Ectodermal cell (in vitro differentiated cells): ENCODE measurements around the gene C5AR2.

Experiments used
- H3K27ac ChIP-seq: 2 replicates; pipeline ENCODE4 v1.7.0; 2013; ENCODE audit warnings: mild to moderate bottlenecking, low read depth, low read length; ENCODE audit not compliant: insufficient read depth, poor library complexity, severe bottlenecking
- H3K27me3 ChIP-seq: 2 replicates; pipeline ENCODE4 v1.7.0; 2013; ENCODE audit warnings: mild to moderate bottlenecking, low read length; ENCODE audit not compliant: insufficient read depth, control insufficient read depth, poor library complexity, severe bottlenecking
- H3K36me3 ChIP-seq: one replicate; pipeline ENCODE4 v1.7.0; 2013; ENCODE audit warnings: low read length; ENCODE audit not compliant: control insufficient read depth, insufficient read depth
- H3K4me1 ChIP-seq: one replicate; pipeline ENCODE4 v1.7.0; 2013; ENCODE audit warnings: low read length; ENCODE audit not compliant: control insufficient read depth, insufficient read depth
- H3K4me3 ChIP-seq: 2 replicates; pipeline ENCODE4 v1.7.0; 2013; ENCODE audit warnings: low read depth, low read length, control low read depth; ENCODE audit not compliant: insufficient read depth
- H3K9me3 ChIP-seq: 2 replicates; pipeline ENCODE4 v1.7.0; 2013; ENCODE audit warnings: mild to moderate bottlenecking, low read length, moderate library complexity; ENCODE audit not compliant: control insufficient read depth
- WGBS, 2 experiments: methylation state at CpG; one replicate each; pipeline ENCODE4 v1.1.7; 2013; ENCODE audit warnings: missing lambda C conversion rate in 2 of 2; 5-methylcytosine and 5-hydroxymethylcytosine counted together

Gene C5AR2

GRCh38 chr19:47374876-47375693 lies 43.1 kb downstream of the C5AR2 start:
- Histone ChIP-seq H3K36me3 (peaks cover 44% of the 10 kb centered on the region), H3K4me3 (no peak overlapping the region), H3K9me3 (no peaks in the 10 kb centered on the region), H3K27ac (no peak overlapping the region), H3K4me1 (no peaks in the 10 kb centered on the region), H3K27me3 (no peaks in the 10 kb centered on the region)
- WGBS, 2 experiments = 94 to 95% methylated on average over 30 of the region's 30 CpGs

GRCh38 chr19:47375694-47376588 lies 44.0 kb downstream of the C5AR2 start:
- Histone ChIP-seq H3K9me3 (no peaks in the 10 kb centered on the region), H3K27ac (no peak overlapping the region), H3K4me3 (no peak overlapping the region), H3K36me3 (peaks cover 45% of the 10 kb centered on the region), H3K27me3 (no peaks in the 10 kb centered on the region), H3K4me1 (no peaks in the 10 kb centered on the region)
- 96% methylated on average over 30 of the region's 30 CpGs for WGBS, 2 experiments

GRCh38 chr19:47376589-47377144 lies 44.7 kb downstream of the C5AR2 start:
- Histone ChIP-seq H3K27ac (no peak overlapping the region), H3K36me3 (peaks cover 52% of the 10 kb centered on the region), H3K4me1 (no peaks in the 10 kb centered on the region), H3K4me3 (no peak overlapping the region), H3K27me3 (no peaks in the 10 kb centered on the region), H3K9me3 (no peaks in the 10 kb centered on the region)
- WGBS, 2 experiments = 93 to 94% methylated on average over 16 of the region's 16 CpGs

- Histone ChIP-seq H3K4me3 (no peak overlapping the region), H3K36me3 (peaks cover 57% of the 10 kb centered on the region), H3K27ac (no peak overlapping the region), H3K27me3 (no peaks in the 10 kb centered on the region), H3K4me1 (no peaks in the 10 kb centered on the region), H3K9me3 (no peaks in the 10 kb centered on the region)
- WGBS, 2 experiments = 96 to 97% methylated on average over 16 of the region's 16 CpGs
These were observed 45.3 kb downstream of the C5AR2 start for GRCh38 chr19:47377208-47377701.

- H3K4me1 ChIP-seq = no peaks in the 10 kb centered on the region
- H3K27me3 ChIP-seq = no peaks in the 10 kb centered on the region
- H3K36me3 ChIP-seq = peaks cover 56% of the 10 kb centered on the region
- no peak overlapping the region for H3K4me3 ChIP-seq
- H3K27ac ChIP-seq = no peak overlapping the region
- no peaks in the 10 kb centered on the region for H3K9me3 ChIP-seq
- WGBS, 2 experiments = 92 to 94% methylated on average over 12 of the region's 12 CpGs
These were observed 45.8 kb downstream of the C5AR2 start for GRCh38 chr19:47377801-47378200.

DNA sequence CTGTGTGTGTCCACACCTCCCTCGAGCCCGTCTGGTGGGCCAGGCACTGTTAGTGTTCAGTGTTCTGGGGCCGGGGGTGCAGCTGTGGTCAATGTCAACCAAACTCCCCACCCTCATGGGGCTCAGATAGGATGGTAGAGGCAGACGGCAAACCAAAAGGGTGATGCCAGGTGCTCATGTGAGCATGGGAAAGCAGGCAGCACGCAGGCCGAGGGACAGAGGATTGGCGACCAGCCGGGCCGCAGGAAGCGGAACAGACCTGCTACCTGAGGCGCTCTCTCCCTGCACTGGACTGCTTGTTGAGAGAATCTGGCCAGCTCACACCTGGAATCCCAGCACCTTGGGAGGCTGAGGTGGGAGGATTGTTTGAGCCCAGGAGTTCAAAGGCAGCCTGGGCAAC lies 46.3 kb downstream of the C5AR2 start:
- peaks cover 52% of the 10 kb centered on the region for H3K36me3 ChIP-seq
- WGBS, 2 experiments = 96 to 98% methylated on average over 11 of the region's 11 CpGs

DNA sequence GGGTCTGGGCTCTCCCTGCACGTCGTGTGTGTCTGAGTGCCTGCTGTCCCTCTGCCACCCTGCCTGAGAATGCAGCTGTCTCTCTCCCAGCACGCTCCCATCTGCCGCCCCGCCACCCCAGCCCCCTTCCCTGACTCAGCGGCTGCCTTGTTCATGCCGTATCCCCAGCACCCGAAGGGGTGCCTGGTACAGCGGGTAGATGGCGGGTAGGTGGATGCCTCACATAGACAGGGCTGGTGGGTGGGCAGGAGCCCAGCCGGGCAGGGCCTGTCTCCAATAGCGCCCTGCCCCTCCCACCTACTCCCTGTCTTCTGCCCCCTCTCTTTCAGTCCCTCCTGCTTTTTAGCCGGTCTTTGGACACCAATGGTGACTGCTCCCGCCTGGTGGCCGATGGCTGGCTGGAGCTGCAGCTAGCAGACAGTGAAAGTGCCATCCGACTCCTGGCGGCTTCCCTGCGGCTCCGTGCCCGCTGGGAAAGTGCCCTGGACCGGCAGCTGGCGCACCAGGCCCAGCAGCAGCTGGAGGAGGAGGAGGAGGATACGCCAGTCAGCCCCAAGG lies 47.5 kb downstream of the C5AR2 start:
- Histone ChIP-seq H3K9me3 (no peaks in the 10 kb centered on the region), H3K27ac (no peak overlapping the region), H3K36me3 (peaks cover 43% of the 10 kb centered on the region), H3K27me3 (no peaks in the 10 kb centered on the region), H3K4me1 (no peaks in the 10 kb centered on the region), H3K4me3 (no peak overlapping the region)
- 94 to 95% methylated on average over 23 of the region's 23 CpGs for WGBS, 2 experiments

More for the DNA sequence above, 46.3 kb downstream of the C5AR2 start:
- no peaks in the 10 kb centered on the region for H3K9me3 ChIP-seq
- no peaks in the 10 kb centered on the region for H3K4me1 ChIP-seq
- H3K27me3 ChIP-seq = no peaks in the 10 kb centered on the region
- no peak overlapping the region for H3K4me3 ChIP-seq
- H3K27ac ChIP-seq = no peak overlapping the region

DNA sequence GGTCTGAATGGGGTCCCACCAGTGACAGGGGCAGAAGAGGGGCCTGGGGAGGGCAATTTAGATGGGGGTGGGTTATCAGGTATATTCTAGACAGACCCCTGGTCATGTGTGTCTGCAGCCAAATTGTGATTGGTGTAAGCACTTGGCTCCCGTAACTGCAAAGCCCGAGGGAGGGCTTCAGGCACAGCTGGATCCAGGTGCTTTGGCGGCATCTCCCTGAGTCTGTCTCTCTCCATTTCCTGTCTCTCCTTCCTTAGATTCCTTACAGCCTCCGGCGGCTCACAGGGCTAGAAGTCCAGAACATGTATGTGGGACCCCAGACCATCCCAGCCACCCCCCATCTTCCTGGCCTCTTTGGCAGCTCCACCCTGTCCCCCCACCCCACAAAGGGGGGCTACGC lies 48.6 kb downstream of the C5AR2 start:
- Histone ChIP-seq H3K27me3 (no peaks in the 10 kb centered on the region), H3K4me1 (no peaks in the 10 kb centered on the region), H3K27ac (no peak overlapping the region), H3K4me3 (no peak overlapping the region), H3K36me3 (peaks cover 35% of the 10 kb centered on the region), H3K9me3 (no peaks in the 10 kb centered on the region)
- 95 to 97% methylated on average over 6 of the region's 6 CpGs for WGBS, 2 experiments

- 94 to 97% methylated on average over 14 of the region's 14 CpGs for WGBS, 2 experiments
- no peak overlapping the region for H3K27ac ChIP-seq
- no peaks in the 10 kb centered on the region for H3K27me3 ChIP-seq
- H3K9me3 ChIP-seq = no peaks in the 10 kb centered on the region
- no peak overlapping the region for H3K4me3 ChIP-seq
- peaks cover 29% of the 10 kb centered on the region for H3K36me3 ChIP-seq
- H3K4me1 ChIP-seq = no peaks in the 10 kb centered on the region
These were observed 49.1 kb downstream of the C5AR2 start for GRCh38 chr19:47381121-47381520.
